Measurements from ENCODE around the gene TNS2. TPM values are rescaled to one million over a fixed set of nuclear protein-coding genes. Genes with fewer than 3 reads are reported as not detected.

Gene TNS2
- total and polyA plus RNA-seq, 9 of the 15 experiments (the other 6 are each of a cell fraction or from before 2014, with no cell fraction given): 0.28 to 3.1 (median 1.2) TPM; not detected in 1

DNA sequence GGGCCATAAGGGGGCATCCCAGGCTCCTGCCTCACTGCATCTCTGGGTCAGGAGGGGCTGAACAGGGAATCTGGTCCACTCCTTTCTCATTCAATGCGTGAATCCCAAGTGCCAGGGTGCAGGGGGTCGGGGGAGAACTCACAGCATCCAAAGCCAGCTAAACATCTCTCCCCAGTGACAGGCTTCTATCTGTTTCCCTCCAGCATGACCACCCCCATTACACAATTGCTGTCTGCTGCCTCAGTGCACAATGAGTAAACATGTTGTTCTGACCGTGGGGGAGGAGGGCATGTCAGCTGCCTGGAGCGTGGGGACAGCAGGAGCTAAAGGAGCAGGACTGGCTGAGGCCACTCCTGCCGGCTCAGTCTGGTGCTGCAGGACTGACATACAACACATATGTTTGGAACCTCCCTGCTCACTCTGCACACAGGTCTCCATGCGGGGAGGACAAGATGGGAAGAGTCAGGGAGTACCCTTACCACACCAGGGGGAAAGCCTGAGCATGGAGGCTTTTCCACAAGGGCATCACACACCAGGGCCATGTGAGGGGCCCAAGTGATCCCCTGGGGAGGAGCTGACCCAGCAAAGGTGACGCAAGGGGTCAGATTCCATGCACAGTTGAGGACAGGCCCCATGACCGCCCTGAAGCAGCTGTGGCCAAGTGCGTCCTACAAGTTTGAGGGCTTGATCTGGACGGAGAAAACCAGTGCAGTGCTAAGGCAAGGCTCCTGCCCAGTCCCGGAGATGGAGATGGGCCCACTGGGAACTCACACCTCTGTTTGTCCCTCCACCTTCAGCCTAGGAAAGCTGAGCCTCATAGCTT is 1.4 kb downstream of the TNS2 start (continued):
- TF ChIP-seq, protein P1, sequence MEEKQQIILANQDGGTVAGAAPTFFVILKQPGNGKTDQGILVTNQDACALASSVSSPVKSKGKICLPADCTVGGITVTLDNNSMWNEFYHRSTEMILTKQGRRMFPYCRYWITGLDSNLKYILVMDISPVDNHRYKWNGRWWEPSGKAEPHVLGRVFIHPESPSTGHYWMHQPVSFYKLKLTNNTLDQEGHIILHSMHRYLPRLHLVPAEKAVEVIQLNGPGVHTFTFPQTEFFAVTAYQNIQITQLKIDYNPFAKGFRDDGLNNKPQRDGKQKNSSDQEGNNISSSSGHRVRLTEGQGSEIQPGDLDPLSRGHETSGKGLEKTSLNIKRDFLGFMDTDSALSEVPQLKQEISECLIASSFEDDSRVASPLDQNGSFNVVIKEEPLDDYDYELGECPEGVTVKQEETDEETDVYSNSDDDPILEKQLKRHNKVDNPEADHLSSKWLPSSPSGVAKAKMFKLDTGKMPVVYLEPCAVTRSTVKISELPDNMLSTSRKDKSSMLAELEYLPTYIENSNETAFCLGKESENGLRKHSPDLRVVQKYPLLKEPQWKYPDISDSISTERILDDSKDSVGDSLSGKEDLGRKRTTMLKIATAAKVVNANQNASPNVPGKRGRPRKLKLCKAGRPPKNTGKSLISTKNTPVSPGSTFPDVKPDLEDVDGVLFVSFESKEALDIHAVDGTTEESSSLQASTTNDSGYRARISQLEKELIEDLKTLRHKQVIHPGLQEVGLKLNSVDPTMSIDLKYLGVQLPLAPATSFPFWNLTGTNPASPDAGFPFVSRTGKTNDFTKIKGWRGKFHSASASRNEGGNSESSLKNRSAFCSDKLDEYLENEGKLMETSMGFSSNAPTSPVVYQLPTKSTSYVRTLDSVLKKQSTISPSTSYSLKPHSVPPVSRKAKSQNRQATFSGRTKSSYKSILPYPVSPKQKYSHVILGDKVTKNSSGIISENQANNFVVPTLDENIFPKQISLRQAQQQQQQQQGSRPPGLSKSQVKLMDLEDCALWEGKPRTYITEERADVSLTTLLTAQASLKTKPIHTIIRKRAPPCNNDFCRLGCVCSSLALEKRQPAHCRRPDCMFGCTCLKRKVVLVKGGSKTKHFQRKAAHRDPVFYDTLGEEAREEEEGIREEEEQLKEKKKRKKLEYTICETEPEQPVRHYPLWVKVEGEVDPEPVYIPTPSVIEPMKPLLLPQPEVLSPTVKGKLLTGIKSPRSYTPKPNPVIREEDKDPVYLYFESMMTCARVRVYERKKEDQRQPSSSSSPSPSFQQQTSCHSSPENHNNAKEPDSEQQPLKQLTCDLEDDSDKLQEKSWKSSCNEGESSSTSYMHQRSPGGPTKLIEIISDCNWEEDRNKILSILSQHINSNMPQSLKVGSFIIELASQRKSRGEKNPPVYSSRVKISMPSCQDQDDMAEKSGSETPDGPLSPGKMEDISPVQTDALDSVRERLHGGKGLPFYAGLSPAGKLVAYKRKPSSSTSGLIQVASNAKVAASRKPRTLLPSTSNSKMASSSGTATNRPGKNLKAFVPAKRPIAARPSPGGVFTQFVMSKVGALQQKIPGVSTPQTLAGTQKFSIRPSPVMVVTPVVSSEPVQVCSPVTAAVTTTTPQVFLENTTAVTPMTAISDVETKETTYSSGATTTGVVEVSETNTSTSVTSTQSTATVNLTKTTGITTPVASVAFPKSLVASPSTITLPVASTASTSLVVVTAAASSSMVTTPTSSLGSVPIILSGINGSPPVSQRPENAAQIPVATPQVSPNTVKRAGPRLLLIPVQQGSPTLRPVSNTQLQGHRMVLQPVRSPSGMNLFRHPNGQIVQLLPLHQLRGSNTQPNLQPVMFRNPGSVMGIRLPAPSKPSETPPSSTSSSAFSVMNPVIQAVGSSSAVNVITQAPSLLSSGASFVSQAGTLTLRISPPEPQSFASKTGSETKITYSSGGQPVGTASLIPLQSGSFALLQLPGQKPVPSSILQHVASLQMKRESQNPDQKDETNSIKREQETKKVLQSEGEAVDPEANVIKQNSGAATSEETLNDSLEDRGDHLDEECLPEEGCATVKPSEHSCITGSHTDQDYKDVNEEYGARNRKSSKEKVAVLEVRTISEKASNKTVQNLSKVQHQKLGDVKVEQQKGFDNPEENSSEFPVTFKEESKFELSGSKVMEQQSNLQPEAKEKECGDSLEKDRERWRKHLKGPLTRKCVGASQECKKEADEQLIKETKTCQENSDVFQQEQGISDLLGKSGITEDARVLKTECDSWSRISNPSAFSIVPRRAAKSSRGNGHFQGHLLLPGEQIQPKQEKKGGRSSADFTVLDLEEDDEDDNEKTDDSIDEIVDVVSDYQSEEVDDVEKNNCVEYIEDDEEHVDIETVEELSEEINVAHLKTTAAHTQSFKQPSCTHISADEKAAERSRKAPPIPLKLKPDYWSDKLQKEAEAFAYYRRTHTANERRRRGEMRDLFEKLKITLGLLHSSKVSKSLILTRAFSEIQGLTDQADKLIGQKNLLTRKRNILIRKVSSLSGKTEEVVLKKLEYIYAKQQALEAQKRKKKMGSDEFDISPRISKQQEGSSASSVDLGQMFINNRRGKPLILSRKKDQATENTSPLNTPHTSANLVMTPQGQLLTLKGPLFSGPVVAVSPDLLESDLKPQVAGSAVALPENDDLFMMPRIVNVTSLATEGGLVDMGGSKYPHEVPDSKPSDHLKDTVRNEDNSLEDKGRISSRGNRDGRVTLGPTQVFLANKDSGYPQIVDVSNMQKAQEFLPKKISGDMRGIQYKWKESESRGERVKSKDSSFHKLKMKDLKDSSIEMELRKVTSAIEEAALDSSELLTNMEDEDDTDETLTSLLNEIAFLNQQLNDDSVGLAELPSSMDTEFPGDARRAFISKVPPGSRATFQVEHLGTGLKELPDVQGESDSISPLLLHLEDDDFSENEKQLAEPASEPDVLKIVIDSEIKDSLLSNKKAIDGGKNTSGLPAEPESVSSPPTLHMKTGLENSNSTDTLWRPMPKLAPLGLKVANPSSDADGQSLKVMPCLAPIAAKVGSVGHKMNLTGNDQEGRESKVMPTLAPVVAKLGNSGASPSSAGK (IDR thresholded peaks at IDR 0.05): no peak
- TF ChIP-seq SRF (CRISPR knock-in tag; IDR thresholded peaks at IDR 0.05) (no peak), FOXK2 (conservative IDR thresholded peaks at IDR 0.05 in 1 of 2, IDR thresholded peaks at IDR 0.05 in 1 of 2; ENCODE audit: low read depth in 2 of 2) (peak; percentile 67 to 74), CREM (IDR thresholded peaks at IDR 0.05; ENCODE audit: low read depth) (0 out of 2 replicates have a peak, but pooled peaks have one; percentile 15), CXXC5 (CRISPR knock-in tag; IDR thresholded peaks at IDR 0.05) (no peak), RHOXF2B (CRISPR knock-in tag; conservative IDR thresholded peaks at IDR 0.05) (no peak), SRSF1 (IDR thresholded peaks at IDR 0.05; ENCODE audit: low read depth, low read length) (no peak)
- TF ChIP-seq, protein P2, sequence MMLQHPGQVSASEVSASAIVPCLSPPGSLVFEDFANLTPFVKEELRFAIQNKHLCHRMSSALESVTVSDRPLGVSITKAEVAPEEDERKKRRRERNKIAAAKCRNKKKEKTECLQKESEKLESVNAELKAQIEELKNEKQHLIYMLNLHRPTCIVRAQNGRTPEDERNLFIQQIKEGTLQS (IDR thresholded peaks at IDR 0.05): peak; percentile 57
- TF ChIP-seq, protein P2 (CRISPR knock-in tag; conservative IDR thresholded peaks at IDR 0.05): no peak
- TF ChIP-seq, protein P3, sequence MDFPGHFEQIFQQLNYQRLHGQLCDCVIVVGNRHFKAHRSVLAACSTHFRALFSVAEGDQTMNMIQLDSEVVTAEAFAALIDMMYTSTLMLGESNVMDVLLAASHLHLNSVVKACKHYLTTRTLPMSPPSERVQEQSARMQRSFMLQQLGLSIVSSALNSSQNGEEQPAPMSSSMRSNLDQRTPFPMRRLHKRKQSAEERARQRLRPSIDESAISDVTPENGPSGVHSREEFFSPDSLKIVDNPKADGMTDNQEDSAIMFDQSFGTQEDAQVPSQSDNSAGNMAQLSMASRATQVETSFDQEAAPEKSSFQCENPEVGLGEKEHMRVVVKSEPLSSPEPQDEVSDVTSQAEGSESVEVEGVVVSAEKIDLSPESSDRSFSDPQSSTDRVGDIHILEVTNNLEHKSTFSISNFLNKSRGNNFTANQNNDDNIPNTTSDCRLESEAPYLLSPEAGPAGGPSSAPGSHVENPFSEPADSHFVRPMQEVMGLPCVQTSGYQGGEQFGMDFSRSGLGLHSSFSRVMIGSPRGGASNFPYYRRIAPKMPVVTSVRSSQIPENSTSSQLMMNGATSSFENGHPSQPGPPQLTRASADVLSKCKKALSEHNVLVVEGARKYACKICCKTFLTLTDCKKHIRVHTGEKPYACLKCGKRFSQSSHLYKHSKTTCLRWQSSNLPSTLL (IDR thresholded peaks at IDR 0.05): no peak
